ENCODE results near the gene ARMH1. TPM values are rescaled to one million over a fixed set of nuclear protein-coding genes. Genes with fewer than 3 reads are reported as not detected.
"Not testable (repeated sequence)": the region's sequence is repeated elsewhere in the genome, so short reads cannot be mapped to it uniquely, and the experiment has no call there.

ARMH1 gene
- total and polyA plus RNA-seq, 5 donors from 2014 or later, result 3.0 to 24.8 (median 4.9) TPM

DNA sequence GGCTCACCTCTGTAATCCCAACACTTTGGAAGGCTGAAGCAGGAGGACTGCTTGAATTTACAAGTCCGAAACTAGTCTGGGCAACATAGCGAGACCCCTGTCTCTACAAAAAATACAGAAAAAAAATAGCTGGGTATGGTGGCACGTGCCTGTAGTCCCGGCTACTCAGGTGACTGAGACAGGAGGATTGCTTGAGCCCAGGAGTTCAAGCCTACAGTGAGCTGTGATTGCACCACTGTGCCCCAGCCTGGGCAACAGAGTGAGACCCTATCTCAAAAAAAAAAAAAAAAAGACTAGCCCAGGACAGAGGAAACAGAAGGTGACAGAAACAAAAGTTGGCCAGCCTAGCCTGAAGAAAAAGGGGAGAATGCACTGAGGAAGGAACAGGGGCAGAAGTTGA, 21.2 kb downstream of the ARMH1 start:
- Mint-ChIP-seq H3K4me3 (no peak overlapping the region), H3K27me3 (no peaks in the 10 kb centered on the region)

DNA sequence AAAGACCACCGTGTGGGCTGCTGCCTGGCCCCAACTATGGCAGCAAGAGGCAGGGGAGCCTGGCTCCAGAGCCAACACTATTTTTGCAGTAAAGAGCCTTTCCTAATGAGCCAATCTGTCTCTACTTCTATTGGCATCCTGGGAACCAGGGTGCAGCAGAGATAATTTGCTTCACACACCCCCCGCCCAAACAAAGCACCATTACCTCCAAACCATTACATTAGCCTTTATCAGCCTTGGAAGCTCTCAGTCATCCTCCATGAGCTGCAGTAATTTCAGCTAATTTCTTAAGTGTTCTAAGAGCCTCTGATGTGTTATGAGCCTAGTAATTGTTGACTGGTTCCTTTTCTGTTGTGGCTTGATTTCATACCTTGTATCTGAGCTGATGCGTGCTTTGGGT, 21.6 kb downstream of the ARMH1 start:
- no peak for DNase-seq
- Mint-ChIP-seq H3K27me3 (no peaks in the 10 kb centered on the region), H3K4me1 (peaks cover 0 to 16% (median 5%) of the 10 kb centered on the region in 4 donors), H3K27ac (no peak overlapping the region), H3K4me3 (no peak overlapping the region), H3K36me3 (no peaks in the 10 kb centered on the region), H3K9me3 (no peaks in the 10 kb centered on the region)
- no peak for ATAC-seq (ENCODE audit: low read depth in 2 of 2)
- H3K9me3 ChIP-seq (ENCODE audit: control insufficient read depth in 2 of 2, low read length in 2 of 2), result no peaks in the 10 kb centered on the region
- H3K4me1 ChIP-seq (ENCODE audit: control insufficient read depth, insufficient read depth, low read length, poor library complexity, severe bottlenecking), result peaks cover 9% of the 10 kb centered on the region
- no peaks in the 10 kb centered on the region for H3K36me3 ChIP-seq (ENCODE audit: control insufficient read depth, insufficient read depth, low read length)
- no peaks in the 10 kb centered on the region for H3K27me3 ChIP-seq (ENCODE audit: control insufficient read depth, insufficient read depth, low read length)
- H3K4me3 ChIP-seq (ENCODE audit: low read depth, low read length), result no peak overlapping the region
- H3K27ac ChIP-seq (ENCODE audit: insufficient read depth, low read length, poor library complexity, severe bottlenecking), result no peak overlapping the region

More for the DNA sequence above, 21.2 kb downstream of the ARMH1 start:
- H3K9me3 Mint-ChIP-seq, result no peaks in the 10 kb centered on the region
- Histone ChIP-seq H3K4me1 (ENCODE audit: control insufficient read depth, insufficient read depth, low read length, poor library complexity, severe bottlenecking) (peaks cover 9% of the 10 kb centered on the region), H3K36me3 (ENCODE audit: control insufficient read depth, insufficient read depth, low read length) (no peaks in the 10 kb centered on the region), H3K27me3 (ENCODE audit: control insufficient read depth, insufficient read depth, low read length) (no peaks in the 10 kb centered on the region), H3K27ac (ENCODE audit: insufficient read depth, low read length, poor library complexity, severe bottlenecking) (no peak overlapping the region), H3K4me3 (ENCODE audit: low read depth, low read length) (no peak overlapping the region), H3K9me3 (ENCODE audit: control insufficient read depth in 2 of 2, low read length in 2 of 2) (no peaks in the 10 kb centered on the region)
- H3K27ac Mint-ChIP-seq, result no peak overlapping the region
- DNase-seq (no peak), ATAC-seq (ENCODE audit: low read depth in 2 of 2) (no peak)
- peaks cover 0 to 16% (median 5%) of the 10 kb centered on the region in 4 donors for H3K4me1 Mint-ChIP-seq
- no peaks in the 10 kb centered on the region for H3K36me3 Mint-ChIP-seq

DNA sequence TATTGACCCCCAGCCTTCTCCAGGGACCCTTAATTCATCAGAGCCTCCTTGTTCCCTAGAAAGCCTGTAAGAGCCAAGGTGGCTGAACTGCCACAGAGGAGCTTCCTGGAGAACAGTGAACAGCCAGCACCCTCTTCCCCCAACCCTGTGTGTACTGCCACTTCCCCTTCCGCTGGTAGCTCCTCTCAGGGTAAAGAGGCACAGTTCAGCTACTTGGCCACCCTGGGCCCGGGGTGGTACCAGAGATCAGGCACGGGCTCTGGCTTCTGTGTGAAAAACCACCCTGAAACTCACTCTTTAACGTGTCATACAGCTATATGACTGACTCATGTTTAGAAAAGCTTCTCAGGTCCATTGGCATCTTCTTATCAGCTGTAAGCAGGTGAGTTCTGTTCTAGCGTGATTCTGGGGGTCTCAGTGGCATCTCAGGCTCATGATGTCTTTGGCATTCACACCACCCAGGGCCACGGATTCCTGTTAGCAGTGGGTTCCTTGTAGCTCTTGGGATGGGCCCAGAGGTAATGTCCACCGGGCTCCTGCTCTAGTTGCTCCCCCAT, 22.4 kb downstream of the ARMH1 start:
- Mint-ChIP-seq H3K36me3 (no peaks in the 10 kb centered on the region), H3K27me3 (no peaks in the 10 kb centered on the region), H3K9me3 (no peaks in the 10 kb centered on the region), H3K27ac (peak overlapping the region in 2 of 3 donors; percentile 78 to 86), H3K4me1 (peaks cover 0 to 16% (median 5%) of the 10 kb centered on the region in 4 donors), H3K4me3 (peak overlapping the region in 3 of 4 donors; percentile 40 to 59 (median 50))
- ATAC-seq (ENCODE audit: low read depth in 2 of 2) (peak; percentile 93 to 97), DNase-seq (peak in 2 of 3 donors; percentile 42 to 75)
- Histone ChIP-seq H3K4me3 (ENCODE audit: low read depth, low read length) (peak overlapping the region; percentile 21), H3K9me3 (ENCODE audit: control insufficient read depth in 2 of 2, low read length in 2 of 2) (no peaks in the 10 kb centered on the region), H3K27ac (ENCODE audit: insufficient read depth, low read length, poor library complexity, severe bottlenecking) (no peak overlapping the region), H3K36me3 (ENCODE audit: control insufficient read depth, insufficient read depth, low read length) (no peaks in the 10 kb centered on the region), H3K4me1 (ENCODE audit: control insufficient read depth, insufficient read depth, low read length, poor library complexity, severe bottlenecking) (peaks cover 9% of the 10 kb centered on the region), H3K27me3 (ENCODE audit: control insufficient read depth, insufficient read depth, low read length) (no peaks in the 10 kb centered on the region)

GRCh38 chr1:44698138-44698537, 23.6 kb downstream of the ARMH1 start:
- no peak for DNase-seq
- Mint-ChIP-seq H3K9me3 (no peaks in the 10 kb centered on the region), H3K4me3 (no peak overlapping the region), H3K27me3 (no peaks in the 10 kb centered on the region), H3K4me1 (peaks cover 0 to 16% (median 5%) of the 10 kb centered on the region in 4 donors), H3K27ac (no peak overlapping the region), H3K36me3 (no peaks in the 10 kb centered on the region)
- Histone ChIP-seq H3K27me3 (ENCODE audit: control insufficient read depth, insufficient read depth, low read length) (no peaks in the 10 kb centered on the region), H3K4me1 (ENCODE audit: control insufficient read depth, insufficient read depth, low read length, poor library complexity, severe bottlenecking) (peaks cover 9% of the 10 kb centered on the region), H3K36me3 (ENCODE audit: control insufficient read depth, insufficient read depth, low read length) (no peaks in the 10 kb centered on the region), H3K4me3 (ENCODE audit: low read depth, low read length) (no peak overlapping the region), H3K27ac (ENCODE audit: insufficient read depth, low read length, poor library complexity, severe bottlenecking) (no peak overlapping the region), H3K9me3 (ENCODE audit: control insufficient read depth in 2 of 2, low read length in 2 of 2) (no peaks in the 10 kb centered on the region)
- no peak for ATAC-seq (ENCODE audit: low read depth in 2 of 2)

GRCh38 chr1:44699375-44699774, 24.9 kb downstream of the ARMH1 start:
- H3K27ac ChIP-seq (ENCODE audit: insufficient read depth, low read length, poor library complexity, severe bottlenecking); H3K9me3 Mint-ChIP-seq; DNase-seq; H3K36me3 Mint-ChIP-seq; H3K4me1 ChIP-seq (ENCODE audit: control insufficient read depth, insufficient read depth, low read length, poor library complexity, severe bottlenecking); H3K27ac Mint-ChIP-seq; ATAC-seq (ENCODE audit: low read depth in 2 of 2); H3K27me3 ChIP-seq (ENCODE audit: control insufficient read depth, insufficient read depth, low read length); H3K36me3 ChIP-seq (ENCODE audit: control insufficient read depth, insufficient read depth, low read length); H3K4me3 Mint-ChIP-seq; H3K27me3 Mint-ChIP-seq; H3K9me3 ChIP-seq (ENCODE audit: control insufficient read depth in 2 of 2, low read length in 2 of 2); H3K4me3 ChIP-seq (ENCODE audit: low read depth, low read length): not testable (repeated sequence)
- peaks cover 0 to 16% (median 5%) of the 10 kb centered on the region in 4 donors for H3K4me1 Mint-ChIP-seq

DNA sequence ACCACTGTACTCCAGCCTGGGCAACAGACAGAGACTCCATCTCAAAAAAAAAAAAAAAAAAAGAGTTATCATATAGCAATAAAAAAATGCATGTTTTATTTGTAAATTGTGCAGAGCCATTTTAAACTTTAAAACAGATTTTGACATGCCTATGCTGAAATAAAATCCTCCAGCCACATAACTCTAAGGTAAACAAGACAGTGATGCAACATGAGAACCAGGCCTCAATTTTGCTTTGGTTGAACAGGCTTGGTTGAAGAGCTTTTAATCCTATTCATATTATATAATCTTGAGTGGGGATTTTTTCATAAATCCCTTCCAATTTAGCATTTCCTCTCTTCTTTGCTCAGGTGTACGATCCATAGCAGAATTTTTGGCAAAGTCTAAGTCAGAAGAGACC, 26.1 kb downstream of the ARMH1 start:
- DNase-seq (no peak), ATAC-seq (ENCODE audit: low read depth in 2 of 2) (no peak)
- no peak overlapping the region for H3K27ac Mint-ChIP-seq
- Histone ChIP-seq H3K36me3 (ENCODE audit: control insufficient read depth, insufficient read depth, low read length) (no peaks in the 10 kb centered on the region), H3K27ac (ENCODE audit: insufficient read depth, low read length, poor library complexity, severe bottlenecking) (no peak overlapping the region), H3K4me1 (ENCODE audit: control insufficient read depth, insufficient read depth, low read length, poor library complexity, severe bottlenecking) (peaks cover 9% of the 10 kb centered on the region), H3K9me3 (ENCODE audit: control insufficient read depth in 2 of 2, low read length in 2 of 2) (no peaks in the 10 kb centered on the region), H3K4me3 (ENCODE audit: low read depth, low read length) (no peak overlapping the region), H3K27me3 (ENCODE audit: control insufficient read depth, insufficient read depth, low read length) (no peaks in the 10 kb centered on the region)
- H3K27me3 Mint-ChIP-seq, result peaks cover 2% of the 10 kb centered on the region
- no peak overlapping the region for H3K4me3 Mint-ChIP-seq
- peaks cover 0 to 16% (median 5%) of the 10 kb centered on the region in 4 donors for H3K4me1 Mint-ChIP-seq
- no peaks in the 10 kb centered on the region for H3K9me3 Mint-ChIP-seq
- no peaks in the 10 kb centered on the region for H3K36me3 Mint-ChIP-seq

DNA sequence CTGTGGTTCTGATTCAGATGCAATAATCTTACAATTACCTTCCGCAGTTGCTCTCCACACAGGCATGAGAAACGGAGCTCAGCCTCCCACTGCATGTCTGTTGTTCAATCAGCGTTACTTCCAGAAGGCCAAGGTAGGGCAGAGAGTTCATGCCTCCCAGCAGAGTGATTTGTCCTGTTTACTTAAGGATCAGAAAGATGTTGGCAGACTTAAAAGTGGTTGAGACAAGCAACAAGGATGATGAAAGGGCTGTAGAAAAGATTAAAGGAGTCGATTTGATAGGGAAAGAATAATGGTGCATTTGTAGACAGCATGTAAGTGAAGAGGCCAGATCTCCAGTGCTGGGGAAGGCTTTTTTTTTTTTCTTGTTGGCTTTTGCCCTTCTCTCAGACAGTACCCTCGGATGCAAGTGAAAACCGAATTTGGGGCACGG, 26.6 kb downstream of the ARMH1 start:
- H3K4me1 ChIP-seq (ENCODE audit: control insufficient read depth, insufficient read depth, low read length, poor library complexity, severe bottlenecking), result peaks cover 9% of the 10 kb centered on the region
- H3K27ac ChIP-seq (ENCODE audit: insufficient read depth, low read length, poor library complexity, severe bottlenecking), result no peak overlapping the region
- Mint-ChIP-seq H3K27ac (no peak overlapping the region), H3K4me3 (no peak overlapping the region), H3K9me3 (no peaks in the 10 kb centered on the region), H3K27me3 (peaks cover 4% of the 10 kb centered on the region), H3K4me1 (peaks cover 0 to 14% (median 5%) of the 10 kb centered on the region in 4 donors), H3K36me3 (no peaks in the 10 kb centered on the region)
- no peaks in the 10 kb centered on the region for H3K27me3 ChIP-seq (ENCODE audit: control insufficient read depth, insufficient read depth, low read length)
- H3K4me3 ChIP-seq (ENCODE audit: low read depth, low read length), result no peak overlapping the region
- no peaks in the 10 kb centered on the region for H3K9me3 ChIP-seq (ENCODE audit: control insufficient read depth in 2 of 2, low read length in 2 of 2)
- no peaks in the 10 kb centered on the region for H3K36me3 ChIP-seq (ENCODE audit: control insufficient read depth, insufficient read depth, low read length)
- no peak for ATAC-seq (ENCODE audit: low read depth in 2 of 2)
- no peak for DNase-seq

GRCh38 chr1:44705470-44705869, 31.0 kb downstream of the ARMH1 start:
- peaks cover 5% of the 10 kb centered on the region for H3K4me1 ChIP-seq (ENCODE audit: control insufficient read depth, insufficient read depth, low read length, poor library complexity, severe bottlenecking)
- ATAC-seq (ENCODE audit: low read depth in 2 of 2) (no peak), DNase-seq (no peak)
- H3K4me3 ChIP-seq (ENCODE audit: low read depth, low read length), result no peak overlapping the region
- no peak overlapping the region for H3K27ac Mint-ChIP-seq
- no peak overlapping the region for H3K27ac ChIP-seq (ENCODE audit: insufficient read depth, low read length, poor library complexity, severe bottlenecking)
- H3K4me3 Mint-ChIP-seq, result no peak overlapping the region
- H3K36me3 Mint-ChIP-seq, result no peaks in the 10 kb centered on the region
- H3K27me3 ChIP-seq (ENCODE audit: control insufficient read depth, insufficient read depth, low read length), result no peaks in the 10 kb centered on the region
- H3K9me3 ChIP-seq (ENCODE audit: control insufficient read depth in 2 of 2, low read length in 2 of 2), result no peaks in the 10 kb centered on the region
- H3K27me3 Mint-ChIP-seq, result peaks cover 11% of the 10 kb centered on the region
- H3K9me3 Mint-ChIP-seq, result no peaks in the 10 kb centered on the region
- H3K36me3 ChIP-seq (ENCODE audit: control insufficient read depth, insufficient read depth, low read length), result no peaks in the 10 kb centered on the region
- peaks cover 4 to 11% (median 5%) of the 10 kb centered on the region in 4 donors for H3K4me1 Mint-ChIP-seq
